Measurements from ENCODE around the gene CAVIN3.
"Not testable (repeated sequence)": the region's sequence is repeated elsewhere in the genome, so short reads cannot be mapped to it uniquely, and the experiment has no call there.

CAVIN3 gene

GRCh38 chr11:6301096-6301495, 19.2 kb downstream of the CAVIN3 start:
- no peak overlapping the region for H3K4me3 ChIP-seq (ENCODE audit: low read depth, low read length)
- TF ChIP-seq CTCF (IDR thresholded peaks at IDR 0.05; ENCODE audit: control insufficient read depth, extremely low read depth, insufficient read depth) = no peak
- no peak for DNase-seq (ENCODE audit: low read depth)

DNA sequence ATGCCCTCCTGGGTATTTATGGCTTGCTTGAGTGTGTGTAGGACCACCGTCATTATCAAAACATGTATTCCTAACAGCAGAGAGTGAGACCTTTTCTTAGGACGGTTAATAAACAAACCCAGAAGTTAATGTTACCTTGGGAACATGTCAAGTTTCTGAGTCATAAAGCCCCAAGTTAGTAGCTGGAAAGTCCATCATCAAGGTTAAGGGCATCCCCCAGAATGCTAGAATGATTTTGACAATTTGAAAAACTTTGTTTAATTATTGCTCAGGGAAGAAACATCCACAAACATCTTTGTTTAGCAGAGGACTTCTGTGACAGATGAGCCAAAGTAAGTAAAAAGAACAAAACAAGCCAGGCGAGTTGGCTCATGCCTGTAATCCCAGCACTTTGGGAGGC, 20.0 kb downstream of the CAVIN3 start:
- DNase-seq (ENCODE audit: low read depth) = no peak
- no peak overlapping the region for H3K4me3 ChIP-seq (ENCODE audit: low read depth, low read length)
- TF ChIP-seq CTCF (IDR thresholded peaks at IDR 0.05; ENCODE audit: control insufficient read depth, extremely low read depth, insufficient read depth) = no peak

DNA sequence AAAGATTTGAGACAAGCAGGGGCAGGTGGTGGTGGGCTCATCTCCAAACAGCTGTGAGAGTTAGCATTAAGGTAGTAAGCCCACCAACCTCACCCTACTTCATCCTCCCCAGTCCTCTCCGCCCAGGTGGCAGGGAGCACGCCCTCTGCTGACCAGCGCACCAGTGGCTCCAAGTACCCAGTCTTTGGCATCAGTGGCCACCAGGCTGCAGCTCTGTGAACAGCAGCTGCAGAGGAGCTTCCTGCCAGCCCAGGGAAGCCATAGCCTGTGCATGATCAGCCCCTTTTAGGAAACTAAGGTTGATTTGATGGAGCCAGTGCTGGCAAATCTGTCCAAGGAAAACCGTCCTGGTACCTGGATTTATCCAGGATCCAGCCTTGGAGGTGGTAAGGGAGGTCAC, 21.7 kb downstream of the CAVIN3 start:
- H3K4me3 ChIP-seq (ENCODE audit: low read depth, low read length) = no peak overlapping the region
- TF ChIP-seq CTCF (IDR thresholded peaks at IDR 0.05; ENCODE audit: control insufficient read depth, extremely low read depth, insufficient read depth) = peak; percentile 83
- DNase-seq (ENCODE audit: low read depth) = no peak

DNA sequence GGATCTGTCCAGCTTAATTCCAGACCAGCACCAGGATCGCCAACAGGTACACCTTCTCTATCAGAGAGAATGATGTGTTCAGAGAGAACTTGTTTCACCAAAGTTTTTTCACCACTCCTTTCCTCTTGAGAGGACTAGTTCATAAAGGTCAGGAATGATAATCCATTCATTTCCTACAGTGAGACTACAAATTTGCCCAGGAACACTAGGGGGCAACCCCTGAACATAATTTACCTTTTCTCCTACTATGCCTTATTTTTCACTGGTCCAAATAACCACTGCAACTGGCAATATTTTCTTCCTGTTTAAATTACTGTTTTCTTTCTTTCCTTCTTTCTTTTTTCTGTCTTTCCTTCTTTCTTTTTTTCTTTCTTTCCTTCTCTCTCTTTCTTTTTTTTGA, 22.5 kb downstream of the CAVIN3 start:
- no peak overlapping the region for H3K4me3 ChIP-seq (ENCODE audit: low read depth, low read length)
- DNase-seq (ENCODE audit: low read depth) = no peak
- peak; percentile 58 for TF ChIP-seq CTCF (IDR thresholded peaks at IDR 0.05; ENCODE audit: control insufficient read depth, extremely low read depth, insufficient read depth)

DNA sequence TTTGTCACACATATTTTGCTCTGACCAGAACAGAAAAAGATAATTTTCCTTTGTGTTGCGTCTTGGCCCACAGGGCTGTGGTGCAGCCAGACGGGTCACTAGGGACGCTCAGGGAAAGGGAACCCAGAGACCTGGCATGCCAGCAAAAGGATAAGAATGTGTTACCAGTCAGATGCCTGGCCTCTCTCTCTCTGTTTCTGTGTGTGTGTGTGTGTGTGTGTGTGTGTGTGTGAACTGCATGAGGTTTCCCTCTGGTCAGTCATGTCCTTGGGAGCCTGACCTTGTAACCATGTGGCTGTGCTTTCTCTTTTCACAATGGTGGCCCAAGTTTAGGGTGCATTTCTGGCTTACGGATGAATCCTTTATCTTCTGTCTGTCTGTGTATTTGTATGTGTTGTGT, 35.3 kb downstream of the CAVIN3 start:
- no peak for DNase-seq (ENCODE audit: low read depth)
- no peak for TF ChIP-seq CTCF (IDR thresholded peaks at IDR 0.05; ENCODE audit: control insufficient read depth, extremely low read depth, insufficient read depth)

DNA sequence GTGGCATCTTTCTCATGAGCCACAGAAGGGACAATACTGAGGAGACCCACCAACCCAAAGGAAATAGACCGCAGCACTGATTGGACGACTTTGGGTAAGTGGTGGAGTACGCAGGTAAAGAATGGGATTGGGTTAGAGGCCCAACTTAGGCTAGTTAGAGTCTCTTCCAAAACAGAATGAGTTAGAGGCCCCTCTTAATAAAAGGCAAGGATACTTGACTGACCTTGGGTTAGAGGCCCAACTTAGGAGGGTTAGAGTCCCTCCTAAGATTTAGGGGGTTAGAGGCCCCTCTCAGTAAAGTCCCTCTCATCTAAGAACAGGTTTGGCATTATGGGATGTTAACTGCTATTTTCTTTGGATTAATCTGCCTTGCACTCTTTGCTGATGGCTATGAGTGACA, 36.1 kb downstream of the CAVIN3 start:
- no peak overlapping the region for H3K4me3 ChIP-seq (ENCODE audit: low read depth, low read length)
- no peak for DNase-seq (ENCODE audit: low read depth)
- no peak for TF ChIP-seq CTCF (IDR thresholded peaks at IDR 0.05; ENCODE audit: control insufficient read depth, extremely low read depth, insufficient read depth)

More for the DNA sequence above, 35.3 kb downstream of the CAVIN3 start:
- no peak overlapping the region for H3K4me3 ChIP-seq (ENCODE audit: low read depth, low read length)

DNA sequence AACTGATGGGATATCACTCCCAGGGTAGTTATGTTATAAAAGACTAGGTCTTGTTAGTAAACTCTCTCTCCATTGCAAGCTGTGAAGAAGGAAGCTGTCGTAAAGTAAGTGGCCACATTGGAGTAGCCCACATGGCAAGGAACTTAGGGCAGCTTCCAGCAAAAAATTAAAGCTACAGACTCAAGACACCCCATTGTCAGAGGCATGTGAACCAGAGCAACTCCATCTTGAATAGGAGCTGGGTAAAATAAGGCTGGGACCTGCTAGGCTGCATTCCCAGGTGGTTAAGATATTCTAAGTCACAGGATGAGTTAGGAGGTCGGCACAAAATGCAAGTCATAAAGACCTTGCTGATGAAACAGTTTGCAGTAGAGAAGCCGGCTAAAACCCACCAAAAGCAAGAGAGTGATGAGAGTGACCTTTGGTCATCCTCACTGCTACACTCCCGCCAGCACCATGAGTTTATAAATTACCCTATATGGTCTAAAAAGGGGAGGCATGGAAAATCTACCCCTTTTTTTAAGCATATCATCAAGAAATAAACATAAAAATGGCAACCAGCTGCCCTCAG, 36.8 kb downstream of the CAVIN3 start:
- TF ChIP-seq CTCF (IDR thresholded peaks at IDR 0.05; ENCODE audit: control insufficient read depth, extremely low read depth, insufficient read depth) = no peak
- no peak for DNase-seq (ENCODE audit: low read depth)
- H3K4me3 ChIP-seq (ENCODE audit: low read depth, low read length) = no peak overlapping the region

GRCh38 chr11:6280809-6281208, 39.5 kb downstream of the CAVIN3 start:
- H3K4me3 ChIP-seq (ENCODE audit: low read depth, low read length); DNase-seq (ENCODE audit: low read depth): not testable (repeated sequence)

Measured in LNCaP clone FGC (cell line).